ENCODE measurements around the gene NOTUM. TPM values are rescaled to one million over a fixed set of nuclear protein-coding genes. Genes with fewer than 3 reads are reported as not detected.
"Not testable (repeated sequence)": the region's sequence is repeated elsewhere in the genome, so short reads cannot be mapped to it uniquely, and the experiment has no call there.

Gene NOTUM
- total and polyA plus RNA-seq, 5 experiments from 2014 or later: not detected

DNA sequence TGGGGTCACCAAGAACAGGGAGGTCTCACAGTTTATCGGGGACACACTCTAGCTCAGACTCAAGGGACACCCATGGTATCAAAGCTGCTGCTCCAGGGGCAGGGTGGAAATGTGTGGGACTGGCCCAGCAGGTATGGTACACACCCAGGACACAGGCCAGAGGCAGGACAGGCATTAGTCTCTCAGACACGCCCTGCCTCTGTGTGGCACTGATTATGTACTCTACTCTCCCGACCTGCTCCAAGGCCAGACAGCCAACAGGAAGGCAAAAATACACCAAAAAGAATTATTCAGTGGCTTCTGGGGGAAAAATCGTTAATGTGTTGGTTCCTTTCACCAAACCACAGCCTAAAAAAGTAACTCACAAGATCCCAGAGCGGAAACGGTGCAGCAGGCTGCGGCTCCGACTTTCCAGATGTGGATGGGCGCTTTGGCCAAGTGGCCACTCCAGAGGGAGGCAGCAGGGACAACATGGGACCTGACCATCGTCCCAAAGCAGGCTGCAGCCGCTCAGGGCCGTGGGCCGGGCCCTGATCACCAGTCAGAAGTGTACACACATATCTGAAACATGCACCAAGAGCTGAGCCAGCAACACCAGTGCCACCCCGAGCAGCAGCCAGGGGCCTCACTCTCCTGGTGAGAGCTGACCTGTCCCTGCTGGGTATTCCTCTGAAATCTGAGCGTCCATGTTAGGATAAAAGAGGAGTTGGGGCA is 42.0 kb downstream of the NOTUM start:
- peaks cover 14 to 44% (median 29%) of the 10 kb centered on the region in 4 donors for H3K4me1 Mint-ChIP-seq
- H3K4me3 Mint-ChIP-seq: peak overlapping the region in 9 of 10 donors; percentile 24 to 93 (median 88)
- H3K27ac Mint-ChIP-seq: peak overlapping the region in 8 of 10 donors; percentile 55 to 93 (median 84)
- no peaks in the 10 kb centered on the region for H3K9me3 Mint-ChIP-seq
- no peak for DNase-seq
- POLR2A ChIA-PET: interaction anchor here (0.6 kb wide), 1 partner anchor 153 kb away, joined by 4 read pairs; no protein-coding TSS in a partner anchor
- peaks cover 0 to 17% (median 0%) of the 10 kb centered on the region in 3 donors for H3K36me3 Mint-ChIP-seq
- no peaks in the 10 kb centered on the region for H3K27me3 Mint-ChIP-seq
- ATAC-seq: no peak

DNA sequence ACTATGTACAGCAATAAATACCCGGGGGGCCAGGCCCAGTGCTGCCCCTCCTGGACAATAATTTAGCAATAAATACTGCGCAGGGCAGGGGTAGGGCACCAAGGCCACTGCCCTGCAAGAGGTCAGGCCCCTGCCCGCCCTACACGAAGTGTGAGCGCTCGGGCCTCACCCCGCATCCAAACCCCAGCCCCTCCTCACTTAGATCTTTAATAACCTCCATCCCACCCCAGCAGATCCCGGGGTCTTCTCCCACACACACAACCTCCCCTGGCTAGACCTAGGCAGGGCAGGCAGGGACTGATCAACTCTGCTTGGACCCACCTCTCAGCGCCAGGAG is 42.7 kb downstream of the NOTUM start:
- ATAC-seq: peak; percentile 8 to 21
- H3K9me3 Mint-ChIP-seq, H3K27me3 Mint-ChIP-seq, DNase-seq: not testable (repeated sequence)
- Mint-ChIP-seq H3K27ac (peak overlapping the region; percentile 55 to 93 (median 86)), H3K36me3 (peaks cover 0 to 19% (median 2%) of the 10 kb centered on the region in 3 donors), H3K4me3 (peak overlapping the region; percentile 82 to 94 (median 90)), H3K4me1 (peaks cover 14 to 40% (median 29%) of the 10 kb centered on the region in 4 donors)
- POLR2A ChIA-PET: interaction anchor here (0.6 to 5.8 kb wide), 3 partner anchors 26 to 154 kb away, joined by 4 to 35 read pairs (median 4); partner anchors contain the start of genes ANAPC11 and ARHGDIA

DNA sequence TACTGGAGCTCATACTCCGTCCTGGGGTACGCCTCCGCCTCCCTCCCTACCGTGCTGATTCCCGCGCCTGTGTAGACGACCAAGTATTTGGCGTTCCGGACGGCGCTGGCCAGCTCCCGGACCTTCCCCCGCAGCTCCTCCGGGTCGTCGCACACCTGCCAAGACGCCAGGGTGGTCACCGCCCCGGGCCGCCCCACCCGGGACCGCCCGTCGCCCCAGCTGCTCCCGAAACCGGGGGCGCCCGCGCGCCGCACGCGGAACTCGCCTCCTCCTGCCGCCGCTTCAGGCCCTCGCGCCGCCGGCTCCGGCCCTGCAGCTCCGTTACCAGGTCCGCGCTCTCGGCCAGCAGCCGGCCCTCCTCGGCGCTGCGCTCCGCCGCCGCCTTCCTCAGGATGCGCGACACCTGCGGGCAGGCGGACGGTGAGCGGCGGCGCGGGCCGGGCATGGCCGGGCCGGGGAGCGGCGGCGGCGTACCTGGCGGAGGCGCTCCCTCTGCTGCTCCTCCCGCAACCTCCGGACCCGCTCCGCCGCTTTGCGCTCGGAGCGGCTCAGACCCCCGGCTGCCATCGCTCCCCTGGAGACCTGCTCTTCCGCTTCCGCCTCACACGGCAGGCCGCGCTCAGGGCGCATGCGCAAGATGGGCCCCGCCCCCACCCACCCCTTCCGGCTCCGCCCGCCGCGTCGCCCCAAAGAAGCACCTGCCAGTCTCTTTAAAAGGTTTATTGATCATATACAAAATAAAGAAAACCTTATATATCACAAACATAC is 43.2 kb downstream of the NOTUM start, which contains the start of gene SIRT7:
SIRT7 (minus strand) TSS at position 612 of the 768 bp plus-strand sequence; CDS start at position 567, 45 bp downstream.
- Mint-ChIP-seq H3K9me3 (no peaks in the 10 kb centered on the region), H3K36me3 (peaks cover 0 to 23% (median 4%) of the 10 kb centered on the region in 3 donors), H3K27me3 (no peaks in the 10 kb centered on the region), H3K27ac (peak within 1 kb of the TSS; percentile 55 to 93 (median 86)), H3K4me3 (peak within 1 kb of the TSS; percentile 82 to 94 (median 90)), H3K4me1 (peaks cover 14 to 40% (median 29%) of the 10 kb centered on the region in 4 donors)
- DNase-seq (peak; percentile 73 to 90 (median 82)), ATAC-seq (peak; percentile 91)
- POLR2A ChIA-PET: interaction anchor here (0.6 to 5.8 kb wide), 14 partner anchors 9 to 209 kb away, joined by 3 to 35 read pairs (median 4); partner anchors contain the start of genes ANAPC11, ARHGDIA, MAFG and PYCR1

- Mint-ChIP-seq H3K27me3 (no peaks in the 10 kb centered on the region), H3K36me3 (peaks cover 0 to 28% (median 4%) of the 10 kb centered on the region in 3 donors), H3K9me3 (no peaks in the 10 kb centered on the region), H3K4me3 (peak overlapping the region; percentile 75 to 88 (median 83)), H3K27ac (peak overlapping the region in 5 of 10 donors; percentile 18 to 79 (median 59)), H3K4me1 (peaks cover 14 to 45% (median 35%) of the 10 kb centered on the region in 4 donors)
- POLR2A ChIA-PET: interaction anchor here (0.6 to 5.8 kb wide), 9 partner anchors 9 to 114 kb away, joined by 3 to 35 read pairs (median 4); partner anchors contain the start of genes ANAPC11, ARHGDIA, MAFG and PYCR1
- no peak for DNase-seq
- ATAC-seq: no peak
These were observed 44.6 kb downstream of the NOTUM start for GRCh38 chr17:81916234-81917001.

- Mint-ChIP-seq H3K4me3 (peak overlapping the region in 2 of 10 donors; percentile 7 to 58), H3K9me3 (no peaks in the 10 kb centered on the region), H3K27ac (no peak overlapping the region), H3K27me3 (no peaks in the 10 kb centered on the region), H3K36me3 (peaks cover 0 to 28% (median 4%) of the 10 kb centered on the region in 3 donors), H3K4me1 (peaks cover 14 to 45% (median 34%) of the 10 kb centered on the region in 4 donors)
- DNase-seq (no peak), ATAC-seq (no peak)
- POLR2A ChIA-PET: interaction anchor here (5.8 kb wide), 1 partner anchor 45 kb away, joined by 35 read pairs; the partner anchor contains the start of gene ARHGDIA
These were observed 45.7 kb downstream of the NOTUM start for GRCh38 chr17:81915331-81915730.

DNA sequence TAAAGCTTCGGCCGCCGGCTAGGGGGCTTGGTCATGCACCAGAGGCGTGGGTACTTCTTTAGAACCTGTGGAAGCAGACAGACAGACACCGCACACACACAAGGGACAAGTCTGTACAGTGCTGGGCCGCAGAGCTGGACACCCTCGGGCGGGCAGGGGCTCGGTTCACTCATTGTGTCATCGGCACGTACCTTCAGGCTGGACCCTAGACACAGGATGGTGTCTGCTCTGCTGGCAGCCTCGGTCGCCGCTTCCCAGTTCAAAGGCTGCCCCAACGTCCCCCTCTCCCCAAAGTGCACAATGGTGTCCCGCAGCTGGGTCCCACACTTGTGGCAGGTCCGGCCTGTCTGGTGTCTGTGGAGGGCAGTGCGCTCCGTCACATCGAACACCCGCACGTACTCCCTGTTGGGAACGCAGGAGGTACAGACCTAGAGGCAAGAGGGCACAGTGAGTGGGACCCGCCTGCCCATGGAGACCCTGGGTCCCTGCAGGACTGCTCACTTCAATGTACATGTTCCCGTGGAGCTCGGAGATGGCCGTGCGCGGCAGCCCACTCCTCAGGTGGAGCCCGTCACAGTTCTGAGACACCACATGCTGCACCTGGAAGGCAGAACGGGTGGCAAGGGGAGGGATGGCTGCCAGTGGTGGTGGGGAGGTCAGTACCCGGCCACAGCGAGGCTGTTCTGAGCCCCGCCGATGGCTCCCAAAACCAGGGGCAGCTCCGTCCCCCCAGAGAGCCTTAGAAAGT is 46.7 kb downstream of the NOTUM start:
- POLR2A ChIA-PET: interaction anchor here (1.9 to 5.8 kb wide), 2 partner anchors 13 to 43 kb away, joined by 6 to 35 read pairs; partner anchors contain the start of genes ARHGDIA and MAFG
- H3K27ac Mint-ChIP-seq: no peak overlapping the region
- H3K4me1 Mint-ChIP-seq: peaks cover 13 to 48% (median 34%) of the 10 kb centered on the region in 4 donors

GRCh38 chr17:81913394-81914102 is 47.4 kb downstream of the NOTUM start:
- H3K9me3 Mint-ChIP-seq: no peaks in the 10 kb centered on the region
- peak overlapping the region in 2 of 10 donors; percentile 3 to 56 for H3K27ac Mint-ChIP-seq
- H3K27me3 Mint-ChIP-seq: no peaks in the 10 kb centered on the region
- POLR2A ChIA-PET: interaction anchor here (0.7 to 5.8 kb wide), 4 partner anchors 14 to 43 kb away, joined by 3 to 35 read pairs (median 7); partner anchors contain the start of genes ARHGDIA and MAFG
- peaks cover 0 to 30% (median 4%) of the 10 kb centered on the region in 3 donors for H3K36me3 Mint-ChIP-seq
- peak overlapping the region in 3 of 10 donors; percentile 16 to 34 (median 26) for H3K4me3 Mint-ChIP-seq
- peaks cover 8 to 42% (median 31%) of the 10 kb centered on the region in 4 donors for H3K4me1 Mint-ChIP-seq
- DNase-seq (no peak), ATAC-seq (no peak)

More for the DNA sequence above, 46.7 kb downstream of the NOTUM start:
- Mint-ChIP-seq H3K36me3 (peaks cover 0 to 28% (median 4%) of the 10 kb centered on the region in 3 donors), H3K4me3 (peak overlapping the region in 2 of 10 donors; percentile 10 to 18), H3K9me3 (no peaks in the 10 kb centered on the region), H3K27me3 (no peaks in the 10 kb centered on the region)
- ATAC-seq: no peak
- DNase-seq: no peak

DNA sequence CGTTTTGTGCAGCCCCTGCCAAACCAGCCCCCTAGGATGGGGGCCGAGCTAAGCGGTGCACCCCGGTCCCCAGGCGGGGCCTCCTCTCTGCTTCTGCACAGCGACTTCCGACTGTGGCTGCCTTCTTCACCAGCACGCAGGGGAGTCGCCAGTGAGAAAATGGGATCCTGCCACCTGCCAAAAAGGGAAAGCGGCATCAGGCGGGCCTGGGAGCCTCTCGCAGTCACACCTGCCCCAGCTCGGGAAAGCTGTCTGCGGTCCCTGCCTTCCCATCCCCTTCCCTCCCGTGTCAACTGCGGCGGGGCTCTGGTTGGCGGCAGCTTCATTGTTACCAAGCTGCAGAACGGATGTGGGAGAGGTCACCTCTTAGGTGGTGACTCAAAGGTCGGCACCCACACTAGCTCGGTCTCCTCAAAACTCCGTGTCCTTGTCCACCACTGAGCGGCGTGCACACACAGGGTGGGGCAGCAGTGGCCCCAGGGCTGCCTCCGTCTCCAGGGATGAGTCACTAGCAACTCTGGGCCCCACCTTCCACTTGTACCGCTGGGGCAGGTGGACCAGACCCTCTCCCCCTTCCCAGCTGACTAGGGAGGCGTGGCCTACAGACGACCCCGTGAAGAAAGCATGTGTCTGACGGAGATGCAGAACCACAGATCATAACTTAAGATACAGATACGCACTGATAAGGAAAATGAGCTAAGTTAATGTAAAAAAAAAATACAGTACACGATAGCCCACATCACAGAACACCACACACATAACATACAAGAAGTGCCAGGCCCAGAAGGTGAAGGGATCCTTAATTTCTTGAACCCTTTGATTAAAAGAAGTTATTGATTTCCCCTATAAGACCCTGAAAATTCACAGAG is 48.3 kb downstream of the NOTUM start:
- Mint-ChIP-seq H3K36me3 (peaks cover 0 to 31% (median 4%) of the 10 kb centered on the region in 3 donors), H3K4me3 (peak overlapping the region in 8 of 10 donors; percentile 29 to 84 (median 47)), H3K4me1 (peaks cover 8 to 37% (median 23%) of the 10 kb centered on the region in 4 donors), H3K9me3 (no peaks in the 10 kb centered on the region), H3K27ac (peak overlapping the region in 3 of 10 donors; percentile 3 to 56 (median 34)), H3K27me3 (no peaks in the 10 kb centered on the region)
- DNase-seq (no peak), ATAC-seq (no peak)
- POLR2A ChIA-PET: interaction anchor here (0.6 to 5.8 kb wide), 4 partner anchors 15 to 42 kb away, joined by 4 to 35 read pairs (median 7); partner anchors contain the start of genes ARHGDIA and MAFG

GRCh38 chr17:81911969-81912368 is 49.0 kb downstream of the NOTUM start:
- Mint-ChIP-seq H3K4me1 (peaks cover 4 to 32% (median 18%) of the 10 kb centered on the region in 4 donors), H3K4me3 (peak overlapping the region; percentile 32 to 84 (median 69)), H3K27ac (peak overlapping the region in 5 of 10 donors; percentile 36 to 84 (median 56)), H3K36me3 (peaks cover 0 to 29% (median 4%) of the 10 kb centered on the region in 3 donors), H3K9me3 (no peaks in the 10 kb centered on the region), H3K27me3 (no peaks in the 10 kb centered on the region)
- ATAC-seq (no peak), DNase-seq (no peak)
- POLR2A ChIA-PET: interaction anchor here (0.6 to 1.9 kb wide), 4 partner anchors 14 to 29 kb away, joined by 4 to 8 read pairs (median 6); partner anchors contain the start of gene MAFG
